Epithelial cell of umbilical artery (primary cell): ENCODE data around the gene LAMTOR3. TPM values are rescaled to one million over a fixed set of nuclear protein-coding genes. Genes with fewer than 3 reads are reported as not detected.

Source experiments
- total RNA-seq: library from RNA; depleted of rRNA; stranded (reverse); fragments of >200 nt; gene quantifications from 2 replicates; pipeline ENCODE4 v1.2.3, GENCODE V29; 2014

The LAMTOR3 gene, protein sequence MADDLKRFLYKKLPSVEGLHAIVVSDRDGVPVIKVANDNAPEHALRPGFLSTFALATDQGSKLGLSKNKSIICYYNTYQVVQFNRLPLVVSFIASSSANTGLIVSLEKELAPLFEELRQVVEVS
- total RNA-seq = 30.5 and 49.4 TPM in 2 replicates

DNA sequence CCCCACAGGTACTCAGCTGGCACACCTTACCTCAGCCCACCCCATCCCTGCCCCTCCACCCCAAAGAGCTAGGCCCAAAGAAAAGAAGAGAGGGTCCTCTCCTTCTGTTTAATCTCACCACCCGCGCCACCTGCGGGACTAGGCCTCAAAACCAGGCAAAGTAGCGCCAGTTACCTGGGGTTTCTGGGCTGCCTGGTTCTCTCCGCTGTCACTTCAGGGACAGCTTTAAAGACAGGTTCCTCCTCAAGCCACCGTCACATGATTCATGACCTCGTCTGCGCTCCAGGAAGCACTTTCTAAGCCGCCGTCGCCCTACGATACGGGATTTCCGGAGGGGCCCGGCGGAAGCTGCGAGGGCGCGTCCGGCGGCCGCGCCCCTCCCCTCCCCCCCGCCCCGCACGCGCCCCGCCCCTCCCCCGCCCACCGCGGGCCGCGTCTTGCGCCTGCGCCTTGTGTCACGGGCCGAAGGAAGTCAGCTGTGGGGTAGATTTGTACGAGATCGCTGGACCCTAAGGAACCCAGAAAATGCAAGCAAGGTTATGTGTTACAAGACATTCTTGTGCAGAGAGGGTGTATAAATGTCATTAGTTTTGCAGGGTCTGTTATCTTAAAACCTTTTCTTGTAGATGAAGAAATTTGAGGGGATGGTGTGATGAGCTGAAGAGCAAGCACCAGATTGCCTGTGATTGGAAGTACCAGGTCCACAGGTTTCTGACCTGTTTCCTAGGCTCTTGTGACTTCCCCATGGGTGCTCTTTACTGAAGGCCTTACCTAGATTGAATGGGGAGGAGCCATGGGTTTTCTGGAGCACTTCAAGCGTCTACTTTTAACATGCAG is at the start of gene LAMTOR3:
LAMTOR3 (minus strand) TSS at position 267 of the 837 bp plus-strand sequence. CDS start 464 bp downstream, outside the sequence.

Other genes starting within 250 kb of the LAMTOR3 start
- gene C4orf54, start 236.6 kb downstream of the LAMTOR3 start, total RNA-seq = not detected in 2 replicates
- gene DAPP1, start 77.6 kb downstream of the LAMTOR3 start, total RNA-seq = not detected in 2 replicates
- gene DNAJB14, start 52.2 kb upstream of the LAMTOR3 start, total RNA-seq = 34.8 and 54.3 TPM in 2 replicates
- 938 and 1,106 TPM in 2 replicates for gene H2AZ1, start 55.8 kb upstream of the LAMTOR3 start, total RNA-seq